ENCODE results near the gene SLC29A3. TPM values are rescaled to one million over a fixed set of nuclear protein-coding genes. Genes with fewer than 3 reads are reported as not detected.

SLC29A3 gene
- polyA plus RNA-seq, 1 donor (not counting 4 experiments of a cell fraction or from before 2014, with no cell fraction given): 0.52 TPM

DNA sequence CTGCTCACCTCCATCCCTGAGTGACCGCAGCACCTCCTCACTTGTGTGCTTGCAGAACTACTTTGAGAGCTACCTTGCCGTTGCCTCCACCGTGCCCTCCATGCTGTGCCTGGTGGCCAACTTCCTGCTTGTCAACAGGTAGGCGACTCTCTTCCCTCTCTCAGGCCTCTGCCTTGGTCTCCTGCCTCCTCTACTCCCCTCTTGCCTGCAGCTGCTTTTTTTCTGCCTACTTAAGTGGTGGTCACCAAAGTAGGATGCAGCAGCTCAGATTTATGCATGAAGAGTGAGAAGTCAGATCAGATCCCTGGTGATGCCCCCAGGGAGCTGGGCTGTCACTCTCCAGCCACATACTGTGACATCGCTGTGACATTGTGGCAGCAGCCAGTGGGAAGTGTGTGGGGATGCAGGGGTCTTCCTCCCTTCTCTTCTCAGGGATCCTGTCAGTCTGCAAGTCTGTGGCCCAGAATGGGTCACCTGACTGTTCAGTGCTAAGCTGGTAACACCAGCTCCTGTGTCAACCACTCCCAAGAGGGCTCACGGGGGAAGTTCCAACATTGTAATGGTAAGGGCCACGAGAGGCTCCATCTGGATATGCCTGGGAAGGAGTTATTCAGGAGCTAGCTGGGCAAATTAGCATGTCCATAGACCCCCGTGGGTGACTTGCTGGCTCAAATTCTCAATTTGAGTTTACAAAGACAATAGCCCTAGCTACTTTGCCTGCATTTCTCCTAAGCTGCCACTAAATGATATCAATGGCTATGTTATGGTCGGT is 25.3 kb downstream of the SLC29A3 start:
- DNase-seq (ENCODE audit: low read depth, low spot score) (no peak), FAIRE-seq (no peak)
- peaks cover 6% of the 10 kb centered on the region for H4K20me1 ChIP-seq (ENCODE audit: control insufficient read depth, extremely low read depth, insufficient read depth, low read length)
- dilution Hi-C loops (cut with MboI; ENCODE audit: extremely low pct_ligation_motif_present, low sequenced_read_pairs): no loop called here
- TF ChIP-seq, protein P1, sequence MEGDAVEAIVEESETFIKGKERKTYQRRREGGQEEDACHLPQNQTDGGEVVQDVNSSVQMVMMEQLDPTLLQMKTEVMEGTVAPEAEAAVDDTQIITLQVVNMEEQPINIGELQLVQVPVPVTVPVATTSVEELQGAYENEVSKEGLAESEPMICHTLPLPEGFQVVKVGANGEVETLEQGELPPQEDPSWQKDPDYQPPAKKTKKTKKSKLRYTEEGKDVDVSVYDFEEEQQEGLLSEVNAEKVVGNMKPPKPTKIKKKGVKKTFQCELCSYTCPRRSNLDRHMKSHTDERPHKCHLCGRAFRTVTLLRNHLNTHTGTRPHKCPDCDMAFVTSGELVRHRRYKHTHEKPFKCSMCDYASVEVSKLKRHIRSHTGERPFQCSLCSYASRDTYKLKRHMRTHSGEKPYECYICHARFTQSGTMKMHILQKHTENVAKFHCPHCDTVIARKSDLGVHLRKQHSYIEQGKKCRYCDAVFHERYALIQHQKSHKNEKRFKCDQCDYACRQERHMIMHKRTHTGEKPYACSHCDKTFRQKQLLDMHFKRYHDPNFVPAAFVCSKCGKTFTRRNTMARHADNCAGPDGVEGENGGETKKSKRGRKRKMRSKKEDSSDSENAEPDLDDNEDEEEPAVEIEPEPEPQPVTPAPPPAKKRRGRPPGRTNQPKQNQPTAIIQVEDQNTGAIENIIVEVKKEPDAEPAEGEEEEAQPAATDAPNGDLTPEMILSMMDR (optimal IDR thresholded peaks at IDR 0.05 in 1 of 3, IDR thresholded peaks at IDR 0.05 in 1 of 3, conservative IDR thresholded peaks at IDR 0.05 in 1 of 3; ENCODE audit: extremely low read depth in 1 of 3, insufficient read depth in 2 of 3, low read length in 3 of 3): no peak
- TF ChIP-seq EZH2 (IDR thresholded peaks at IDR 0.05; ENCODE audit: low read length): no peak
- H2AFZ ChIP-seq (ENCODE audit: control insufficient read depth, low read length): no peak overlapping the region
- peaks cover 1% of the 10 kb centered on the region for H3K4me1 ChIP-seq (ENCODE audit: control insufficient read depth, extremely low read depth, insufficient read depth, low read length)
- no peak overlapping the region for H3K4me3 ChIP-seq (ENCODE audit: control insufficient read depth in 2 of 3, extremely low read depth in 1 of 3, insufficient read depth in 2 of 3, low read depth in 1 of 3, low read length in 3 of 3)
- no peaks in the 10 kb centered on the region for H3K9me3 ChIP-seq (ENCODE audit: control insufficient read depth, low read depth, low read length)
- no peak overlapping the region for H3K27ac ChIP-seq (ENCODE audit: control insufficient read depth, insufficient read depth, low read length)
- H3K4me2 ChIP-seq (ENCODE audit: control insufficient read depth, extremely low read depth, insufficient read depth, low read depth, low read length): no peak overlapping the region
- no peaks in the 10 kb centered on the region for H3K9me1 ChIP-seq (ENCODE audit: control insufficient read depth, extremely low read depth, insufficient read depth, low read length)
- no peak overlapping the region for H3K9ac ChIP-seq (ENCODE audit: control insufficient read depth, extremely low read depth, insufficient read depth, low read length)
- H3K36me3 ChIP-seq (ENCODE audit: control insufficient read depth in 2 of 2, extremely low read depth in 1 of 2, insufficient read depth in 2 of 2, low read length in 2 of 2): no peaks in the 10 kb centered on the region
- H3K79me2 ChIP-seq (ENCODE audit: control insufficient read depth, insufficient read depth, low read length): no peaks in the 10 kb centered on the region
- H3K27me3 ChIP-seq (ENCODE audit: control insufficient read depth, extremely low read depth, insufficient read depth, low read length): peaks cover 39% of the 10 kb centered on the region

- dilution Hi-C loops (cut with MboI; ENCODE audit: extremely low pct_ligation_motif_present, low sequenced_read_pairs): no loop called here
- no peak for DNase-seq (ENCODE audit: low read depth, low spot score)
- Histone ChIP-seq H3K36me3 (ENCODE audit: control insufficient read depth in 2 of 2, extremely low read depth in 1 of 2, insufficient read depth in 2 of 2, low read length in 2 of 2) (no peaks in the 10 kb centered on the region), H3K9me3 (ENCODE audit: control insufficient read depth, low read depth, low read length) (no peaks in the 10 kb centered on the region), H3K79me2 (ENCODE audit: control insufficient read depth, insufficient read depth, low read length) (no peaks in the 10 kb centered on the region), H2AFZ (ENCODE audit: control insufficient read depth, low read length) (no peak overlapping the region), H3K4me2 (ENCODE audit: control insufficient read depth, extremely low read depth, insufficient read depth, low read depth, low read length) (no peak overlapping the region), H3K27ac (ENCODE audit: control insufficient read depth, insufficient read depth, low read length) (no peak overlapping the region), H3K27me3 (ENCODE audit: control insufficient read depth, extremely low read depth, insufficient read depth, low read length) (peaks cover 41% of the 10 kb centered on the region), H3K9me1 (ENCODE audit: control insufficient read depth, extremely low read depth, insufficient read depth, low read length) (no peaks in the 10 kb centered on the region), H3K9ac (ENCODE audit: control insufficient read depth, extremely low read depth, insufficient read depth, low read length) (no peak overlapping the region), H3K4me1 (ENCODE audit: control insufficient read depth, extremely low read depth, insufficient read depth, low read length) (peaks cover 7% of the 10 kb centered on the region), H4K20me1 (ENCODE audit: control insufficient read depth, extremely low read depth, insufficient read depth, low read length) (peaks cover 6% of the 10 kb centered on the region), H3K4me3 (ENCODE audit: control insufficient read depth in 2 of 3, extremely low read depth in 1 of 3, insufficient read depth in 2 of 3, low read depth in 1 of 3, low read length in 3 of 3) (no peak overlapping the region)
- no peak for FAIRE-seq
- no peak for TF ChIP-seq EZH2 (IDR thresholded peaks at IDR 0.05; ENCODE audit: low read length)
- TF ChIP-seq, protein P1 (optimal IDR thresholded peaks at IDR 0.05 in 1 of 3, IDR thresholded peaks at IDR 0.05 in 1 of 3, conservative IDR thresholded peaks at IDR 0.05 in 1 of 3; ENCODE audit: extremely low read depth in 1 of 3, insufficient read depth in 2 of 3, low read length in 3 of 3): no peak
Measured at GRCh38 chr10:71344993-71345480, 26.0 kb downstream of the SLC29A3 start.
